Activated CD4-positive, alpha-beta T cell treated with anti-CD3 and anti-CD28 coated beads, Interleukin-2, amount 50 U/mL, for 4 hours (primary cell): ENCODE measurements around the gene ELF3.
"Not testable (repeated sequence)": the region's sequence is repeated elsewhere in the genome, so short reads cannot be mapped to it uniquely, and the experiment has no call there.

Experiments
- DNase-seq, 2 experiments: peaks; one replicate each; pipeline ENCODE4 v3.0.0-alpha.2; 2020

The ELF3 gene

DNA sequence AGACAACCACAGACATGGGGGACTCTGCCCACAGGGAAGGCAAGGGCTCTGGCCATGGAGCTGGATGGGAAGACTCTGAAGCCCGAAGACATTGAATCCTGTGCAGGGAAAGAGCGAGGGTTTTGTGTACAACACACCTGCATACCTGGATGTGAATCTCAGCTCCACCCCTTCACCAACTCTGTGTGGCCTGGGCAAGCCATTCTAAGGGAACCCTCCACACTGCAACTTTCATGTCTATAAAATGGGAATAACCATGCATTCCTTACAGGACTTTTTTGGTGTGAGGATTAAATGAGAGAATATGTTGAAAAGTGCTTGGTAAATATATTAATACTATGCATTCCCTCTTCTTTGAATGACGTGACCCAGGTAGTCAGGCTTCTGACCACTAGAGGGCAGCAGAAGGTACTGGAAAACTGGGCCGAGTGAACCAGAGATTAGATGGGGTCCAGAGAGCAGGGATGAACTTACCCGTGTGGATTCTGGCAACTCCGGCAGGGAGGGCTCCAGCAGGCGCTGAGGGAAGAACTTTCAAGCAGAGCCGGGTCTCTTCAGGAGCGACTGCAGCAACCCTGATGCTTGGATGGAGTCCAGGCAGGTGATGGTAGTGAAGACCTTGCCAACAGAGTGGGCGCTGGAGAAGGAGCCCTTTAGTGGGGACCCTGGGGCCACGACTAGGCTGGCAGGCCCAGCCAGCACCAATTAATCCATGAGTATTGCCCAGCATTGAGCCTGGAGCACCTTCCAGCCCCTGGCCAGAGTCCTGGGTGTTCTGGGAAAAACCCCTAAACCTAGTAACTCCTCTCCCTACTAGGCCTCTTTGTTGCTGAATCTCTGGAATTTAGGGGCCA, 834 bp upstream of the ELF3 start:
- DNase-seq, result peak; percentile 47 to 52

DNA sequence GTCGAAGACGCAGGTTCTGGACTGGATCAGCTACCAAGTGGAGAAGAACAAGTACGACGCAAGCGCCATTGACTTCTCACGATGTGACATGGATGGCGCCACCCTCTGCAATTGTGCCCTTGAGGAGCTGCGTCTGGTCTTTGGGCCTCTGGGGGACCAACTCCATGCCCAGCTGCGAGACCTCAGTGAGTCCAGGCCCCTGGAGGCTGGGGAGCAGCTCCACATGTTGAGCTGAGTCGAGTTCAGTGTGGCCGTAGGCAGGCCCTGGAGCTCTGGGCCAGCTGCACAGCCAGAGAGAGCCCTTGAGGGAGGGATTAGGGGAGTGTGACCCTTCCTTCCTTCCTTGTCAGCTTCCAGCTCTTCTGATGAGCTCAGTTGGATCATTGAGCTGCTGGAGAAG, 1.6 kb downstream of the ELF3 start:
- DNase-seq, result no peak

DNA sequence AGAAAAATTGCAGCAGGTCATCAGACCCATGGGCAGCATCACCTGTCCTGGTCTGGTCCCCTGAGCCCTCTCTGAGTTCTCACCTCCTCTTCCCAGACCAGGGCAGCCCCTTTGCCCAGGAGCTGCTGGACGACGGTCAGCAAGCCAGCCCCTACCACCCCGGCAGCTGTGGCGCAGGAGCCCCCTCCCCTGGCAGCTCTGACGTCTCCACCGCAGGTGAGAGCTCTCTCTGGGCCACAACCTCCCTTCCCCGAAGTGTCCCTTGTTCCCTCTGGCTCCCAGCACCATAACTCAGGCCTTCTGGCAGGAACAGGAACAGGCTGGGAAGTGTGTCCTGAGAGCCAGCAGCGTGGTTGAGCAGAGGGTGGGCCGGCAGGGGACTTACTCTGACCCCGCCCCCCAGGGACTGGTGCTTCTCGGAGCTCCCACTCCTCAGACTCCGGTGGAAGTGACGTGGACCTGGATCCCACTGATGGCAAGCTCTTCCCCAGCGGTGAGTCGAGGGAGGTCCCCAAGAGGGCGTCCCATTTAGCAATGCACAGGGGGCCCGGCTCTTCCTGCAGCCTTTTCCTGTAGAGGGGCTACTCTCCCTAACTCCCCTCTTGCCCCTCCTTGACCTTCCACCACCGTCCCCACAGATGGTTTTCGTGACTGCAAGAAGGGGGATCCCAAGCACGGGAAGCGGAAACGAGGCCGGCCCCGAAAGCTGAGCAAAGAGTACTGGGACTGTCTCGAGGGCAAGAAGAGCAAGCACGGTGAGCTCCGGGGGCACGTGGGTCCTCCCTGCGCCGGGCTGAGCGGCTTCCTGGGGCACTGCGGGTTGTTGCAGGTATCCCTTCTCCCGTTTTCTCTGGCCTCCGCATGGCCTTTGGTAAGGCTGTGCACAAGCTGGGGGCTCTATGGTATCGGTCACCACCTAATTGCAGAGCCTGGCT, 2.4 kb downstream of the ELF3 start:
- no peak for DNase-seq

DNA sequence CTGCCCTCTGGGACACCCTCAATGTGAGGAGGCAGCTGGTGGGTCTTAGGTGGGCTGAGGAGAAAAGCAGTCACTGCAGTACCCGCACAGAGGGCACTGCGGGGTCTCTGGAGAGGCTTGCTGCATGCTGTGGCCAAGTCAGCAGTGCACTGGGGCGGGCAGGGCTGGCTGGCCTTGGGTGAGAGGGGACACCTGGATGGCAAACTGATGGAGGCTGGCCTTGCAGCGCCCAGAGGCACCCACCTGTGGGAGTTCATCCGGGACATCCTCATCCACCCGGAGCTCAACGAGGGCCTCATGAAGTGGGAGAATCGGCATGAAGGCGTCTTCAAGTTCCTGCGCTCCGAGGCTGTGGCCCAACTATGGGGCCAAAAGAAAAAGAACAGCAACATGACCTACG, 3.2 kb downstream of the ELF3 start:
- DNase-seq, result no peak

DNA sequence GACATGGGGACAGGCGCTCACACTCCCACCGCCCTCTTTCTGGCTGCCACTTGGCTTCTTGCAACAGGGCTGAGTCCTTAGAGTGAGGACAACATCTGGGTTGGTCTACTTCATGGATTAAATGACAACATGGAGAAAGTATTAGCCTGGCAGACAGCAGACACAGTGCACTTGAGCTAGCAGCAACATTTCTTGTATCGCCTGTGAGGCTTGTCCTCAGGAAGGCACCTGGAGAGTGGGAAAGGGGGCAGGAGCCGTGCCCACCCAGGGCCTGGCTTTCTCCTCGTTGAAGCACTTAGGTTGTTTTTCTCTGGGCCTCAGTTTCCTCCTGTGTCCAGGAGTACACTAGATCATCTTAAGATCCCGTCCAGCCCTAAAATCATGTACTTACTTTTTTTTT, 3.7 kb downstream of the ELF3 start:
- no peak for DNase-seq

DNA sequence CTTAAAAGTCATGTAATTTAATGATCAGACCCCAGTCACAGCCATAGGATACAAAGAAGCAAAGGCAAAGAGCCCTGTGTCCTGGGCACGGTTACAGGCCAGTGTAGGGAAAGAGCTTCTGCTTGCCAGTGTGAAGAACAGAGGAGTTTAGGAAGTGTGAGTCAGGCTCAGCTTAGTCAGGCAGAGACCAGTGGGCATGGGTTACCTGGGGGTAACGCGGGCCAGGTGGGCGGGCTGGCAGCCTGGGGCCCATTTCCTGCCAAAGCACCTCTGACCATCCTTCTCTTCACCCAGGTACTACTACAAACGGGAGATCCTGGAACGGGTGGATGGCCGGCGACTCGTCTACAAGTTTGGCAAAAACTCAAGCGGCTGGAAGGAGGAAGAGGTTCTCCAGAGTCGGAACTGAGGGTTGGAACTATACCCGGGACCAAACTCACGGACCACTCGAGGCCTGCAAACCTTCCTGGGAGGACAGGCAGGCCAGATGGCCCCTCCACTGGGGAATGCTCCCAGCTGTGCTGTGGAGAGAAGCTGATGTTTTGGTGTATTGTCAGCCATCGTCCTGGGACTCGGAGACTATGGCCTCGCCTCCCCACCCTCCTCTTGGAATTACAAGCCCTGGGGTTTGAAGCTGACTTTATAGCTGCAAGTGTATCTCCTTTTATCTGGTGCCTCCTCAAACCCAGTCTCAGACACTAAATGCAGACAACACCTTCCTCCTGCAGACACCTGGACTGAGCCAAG, 4.7 kb downstream of the ELF3 start:
- DNase-seq, result no peak

DNA sequence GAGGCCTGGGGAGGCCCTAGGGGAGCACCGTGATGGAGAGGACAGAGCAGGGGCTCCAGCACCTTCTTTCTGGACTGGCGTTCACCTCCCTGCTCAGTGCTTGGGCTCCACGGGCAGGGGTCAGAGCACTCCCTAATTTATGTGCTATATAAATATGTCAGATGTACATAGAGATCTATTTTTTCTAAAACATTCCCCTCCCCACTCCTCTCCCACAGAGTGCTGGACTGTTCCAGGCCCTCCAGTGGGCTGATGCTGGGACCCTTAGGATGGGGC, 5.2 kb downstream of the ELF3 start:
- no peak for DNase-seq

DNA sequence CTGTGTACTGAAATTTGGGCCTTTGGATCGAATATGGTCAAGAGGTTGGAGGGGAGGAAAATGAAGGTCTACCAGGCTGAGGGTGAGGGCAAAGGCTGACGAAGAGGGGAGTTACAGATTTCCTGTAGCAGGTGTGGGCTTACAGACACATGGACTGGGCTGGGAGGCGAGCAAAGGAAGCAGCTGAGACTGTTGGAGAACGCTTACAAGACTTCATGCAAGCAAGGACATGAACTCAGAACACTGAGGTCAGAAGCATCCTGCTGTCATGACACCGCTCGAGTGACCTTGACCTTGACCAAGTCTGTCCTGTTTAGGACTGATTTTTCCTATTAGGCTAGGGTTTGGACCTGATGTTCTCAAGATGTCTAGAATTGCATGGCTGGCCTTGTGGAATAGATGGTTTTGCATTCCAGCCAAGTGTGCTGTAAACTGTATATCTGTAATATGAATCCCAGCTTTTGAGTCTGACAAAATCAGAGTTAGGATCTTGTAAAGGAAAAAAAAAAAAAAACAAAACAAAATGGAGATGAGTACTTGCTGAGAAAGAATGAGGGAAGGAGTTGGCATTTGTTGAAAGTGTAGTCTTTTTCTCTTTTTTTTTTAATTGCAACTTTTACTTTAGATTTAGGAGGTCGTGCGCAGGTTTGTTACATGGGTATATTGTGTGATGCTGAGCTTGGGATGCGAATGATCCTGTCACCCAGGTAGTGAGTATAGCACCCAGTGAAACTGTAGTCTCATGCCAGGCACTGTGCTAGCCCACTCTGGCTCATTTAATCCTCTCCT, 5.8 kb downstream of the ELF3 start:
- DNase-seq, result no peak

DNA sequence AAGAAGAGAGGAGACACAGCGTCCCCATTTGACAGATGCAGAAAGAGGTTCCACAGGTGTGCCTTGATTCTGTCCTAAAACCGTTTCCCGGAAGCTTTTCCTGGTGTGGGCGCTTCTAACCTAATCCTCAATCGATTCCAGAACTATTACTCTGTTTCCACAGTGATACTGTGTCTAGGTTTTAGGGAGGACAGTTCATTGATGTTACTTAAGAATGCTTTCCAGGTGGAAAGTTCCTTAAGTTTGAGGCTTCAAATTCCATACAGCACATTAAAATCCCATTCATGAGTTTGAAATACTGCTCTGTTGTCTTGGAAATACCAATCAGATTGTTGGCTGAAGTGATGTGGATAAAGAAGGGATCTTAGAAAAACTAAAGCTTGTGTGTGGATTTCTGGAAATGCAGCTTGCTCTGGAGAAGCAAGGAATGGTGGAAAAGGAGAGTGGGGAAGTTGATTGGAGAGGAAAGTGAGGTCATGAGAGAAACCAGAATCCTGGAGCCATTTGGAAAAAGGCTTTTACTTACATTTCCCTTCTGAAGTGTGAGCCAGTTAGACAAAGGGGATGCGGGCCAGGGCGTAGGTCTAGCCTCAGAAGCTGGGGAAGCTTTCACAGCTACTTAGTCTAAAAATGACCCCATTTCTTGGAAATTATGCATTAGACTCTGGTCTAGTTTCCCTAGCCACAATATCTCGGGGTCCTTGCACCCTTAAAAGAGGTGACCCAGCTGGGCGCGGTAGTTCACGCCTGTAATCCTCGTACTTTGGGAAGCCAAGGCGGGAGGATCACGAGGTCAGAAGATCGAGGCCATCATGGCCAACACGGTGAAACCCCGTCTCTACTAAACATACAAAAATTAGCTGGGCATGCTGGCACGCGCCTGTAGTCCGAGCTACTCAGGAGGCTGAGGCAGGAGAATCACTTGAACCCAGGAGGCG, 6.7 kb downstream of the ELF3 start:
- DNase-seq, result no peak

DNA sequence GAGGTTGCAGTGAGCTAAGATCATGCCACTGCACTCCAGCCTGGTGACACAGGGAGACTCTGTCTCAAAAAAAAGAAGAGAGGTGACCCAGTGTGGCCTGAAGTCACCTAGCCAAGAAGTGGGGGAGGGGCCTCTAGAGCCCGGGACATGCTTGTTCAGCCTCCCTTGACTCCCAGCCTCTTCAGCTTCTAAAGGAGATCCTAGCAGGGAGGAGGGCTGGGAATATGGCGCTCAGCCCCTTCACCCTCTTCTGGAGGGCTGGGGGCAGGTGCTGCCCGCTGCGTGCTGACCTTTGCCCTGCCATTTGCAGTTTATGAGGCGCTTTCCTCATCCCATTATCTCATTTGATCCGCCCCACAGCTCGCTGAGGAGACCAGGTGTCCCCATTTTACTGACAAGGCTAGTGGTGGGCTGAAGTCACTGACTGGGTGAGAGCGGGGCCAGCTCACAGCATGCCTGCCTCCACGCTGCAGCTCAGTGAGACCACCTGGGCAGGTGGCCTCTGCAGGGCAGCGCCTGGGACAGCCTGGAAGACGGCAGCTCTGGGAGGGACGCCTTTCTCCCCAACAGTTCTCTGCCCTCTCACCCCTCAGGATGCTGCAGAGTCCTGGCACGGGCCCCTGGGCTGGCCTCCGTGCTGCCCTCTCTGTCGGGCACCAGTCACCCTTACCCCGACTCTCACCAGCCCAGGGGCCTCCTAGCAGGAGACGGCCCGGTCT, 7.5 kb downstream of the ELF3 start:
- no peak for DNase-seq

DNA sequence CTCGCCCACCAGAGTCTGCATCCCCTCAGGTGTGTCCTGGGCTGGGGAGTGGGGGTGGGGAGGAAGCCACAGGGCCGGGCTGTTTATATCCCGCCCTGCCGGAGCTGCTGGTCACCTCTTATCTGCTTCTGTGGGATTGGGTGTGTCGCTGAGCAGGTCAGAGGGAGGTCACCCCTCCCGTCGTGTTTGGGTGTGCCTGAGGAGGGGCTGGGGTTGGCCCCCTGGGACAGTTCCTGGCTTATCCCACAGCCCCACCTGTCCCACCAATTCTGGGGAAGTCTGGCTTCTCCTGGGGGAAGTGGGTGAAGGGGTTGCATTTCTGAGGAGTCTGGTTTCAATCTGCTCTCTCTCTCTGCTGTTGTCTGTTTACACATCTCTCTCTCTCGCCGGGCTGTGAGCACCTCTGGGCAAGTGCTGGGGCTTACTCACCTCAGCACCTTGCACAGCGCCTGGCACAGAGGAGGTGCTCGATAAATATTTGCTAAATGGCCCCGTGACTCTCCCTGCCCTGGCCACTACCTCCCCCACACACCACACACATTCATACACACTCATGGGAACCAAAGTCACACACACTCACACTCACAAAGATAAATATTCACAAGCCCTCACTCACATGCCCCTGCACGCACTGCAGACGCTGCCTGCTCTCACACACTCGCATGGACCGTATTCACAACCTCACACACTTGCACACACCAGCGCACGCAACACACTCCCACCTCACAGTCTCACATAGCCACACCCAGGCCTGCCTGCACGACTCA, 8.3 kb downstream of the ELF3 start:
- DNase-seq, result no peak

DNA sequence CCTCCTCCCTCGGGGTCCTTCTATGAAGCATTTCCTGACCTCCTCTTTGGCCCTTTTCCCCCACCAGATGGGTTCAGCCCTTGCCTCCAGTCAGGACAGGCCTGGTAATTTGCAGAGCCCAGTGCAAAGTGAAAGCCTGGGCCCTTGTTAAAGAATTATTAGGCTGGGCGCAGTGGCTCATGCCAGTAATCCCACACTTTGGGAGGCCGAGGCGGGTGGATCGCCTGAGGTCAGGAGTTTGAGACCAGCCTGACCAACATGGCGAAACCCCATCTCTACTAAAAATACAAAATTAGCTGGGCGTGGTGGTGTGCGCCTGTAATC, 8.8 kb downstream of the ELF3 start:
- DNase-seq, result not testable (repeated sequence)

DNA sequence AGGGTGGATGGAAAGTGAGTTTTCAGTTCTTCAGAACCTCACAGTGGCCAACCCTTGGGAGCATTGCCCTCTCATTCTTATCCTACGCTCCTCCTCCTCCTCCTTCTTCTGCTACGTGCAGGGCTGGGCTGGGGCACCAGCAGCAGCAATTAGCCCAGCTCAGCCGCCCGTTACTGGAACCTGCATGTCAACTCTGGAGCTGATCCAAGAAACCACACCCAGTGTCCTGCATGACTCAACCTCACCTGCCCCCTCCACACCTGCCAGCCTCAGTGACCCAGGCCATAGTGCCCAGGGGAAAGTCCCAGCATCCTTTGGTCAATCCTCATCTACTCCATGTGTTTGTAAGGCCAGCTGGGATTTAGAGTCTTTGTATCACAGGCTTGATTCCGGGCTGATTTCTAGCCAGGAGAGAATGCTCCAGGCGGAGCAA, 12.6 kb downstream of the ELF3 start:
- no peak for DNase-seq

DNA sequence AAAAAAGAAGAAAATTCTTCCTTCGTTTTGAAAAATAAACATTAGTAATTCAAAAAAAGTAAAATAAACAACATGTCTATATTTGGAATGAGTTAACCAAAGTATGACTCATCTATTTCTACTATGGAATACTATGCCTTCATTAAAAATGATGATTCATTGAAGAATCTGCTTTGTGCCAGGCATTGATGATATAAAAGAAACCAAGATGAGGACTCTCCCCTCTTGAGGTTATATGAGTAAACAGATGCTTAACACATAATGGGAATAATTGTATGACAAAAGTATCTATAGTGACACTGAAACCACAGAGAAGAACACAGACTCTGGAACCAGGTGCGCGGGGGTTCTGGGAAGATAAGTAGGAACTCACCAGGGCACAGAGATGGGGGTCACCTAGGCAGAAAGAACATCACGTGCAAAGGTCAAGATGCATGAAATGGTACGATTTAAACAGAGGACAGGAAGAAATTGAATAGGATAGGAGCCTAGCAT, 18.8 kb downstream of the ELF3 start:
- DNase-seq, result no peak

DNA sequence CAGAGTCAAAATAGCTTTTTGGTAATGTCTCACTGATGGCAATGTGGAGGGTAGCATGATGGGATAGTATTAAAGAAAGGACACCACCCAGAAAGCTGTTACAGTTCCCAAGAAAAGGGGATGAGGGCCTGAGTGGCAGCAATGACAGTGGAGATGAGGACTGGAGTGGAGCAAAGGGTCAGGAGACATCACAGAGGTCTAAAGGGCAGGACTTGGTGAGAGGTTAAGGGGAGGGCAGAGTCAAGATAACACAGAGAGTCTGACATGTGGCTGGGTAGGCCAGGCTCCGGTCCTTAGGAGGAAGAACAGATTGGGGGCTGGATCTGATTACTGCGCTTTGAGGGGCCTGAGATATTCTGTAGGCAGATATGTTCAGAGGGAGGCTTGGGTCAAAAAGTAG, 19.3 kb downstream of the ELF3 start:
- no peak for DNase-seq

DNA sequence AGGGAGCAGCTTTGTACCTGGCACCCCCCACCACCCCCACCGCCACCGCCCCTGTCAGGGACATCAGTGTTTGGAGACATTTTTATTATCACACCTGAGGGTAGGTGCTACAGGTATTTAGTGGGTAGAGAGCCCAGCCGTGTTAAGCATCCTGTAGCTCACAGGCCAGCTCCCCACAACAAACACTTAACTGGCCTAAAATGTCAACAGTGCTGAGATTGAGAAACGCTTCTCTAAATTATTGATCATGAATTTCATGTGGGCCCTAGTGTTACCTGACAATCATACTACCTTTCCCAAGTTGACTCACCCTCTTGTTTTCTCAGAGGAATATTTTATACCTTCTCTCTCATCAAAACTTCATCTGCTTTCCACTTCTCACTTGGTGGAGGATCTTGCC, 21.4 kb downstream of the ELF3 start:
- DNase-seq, result no peak

DNA sequence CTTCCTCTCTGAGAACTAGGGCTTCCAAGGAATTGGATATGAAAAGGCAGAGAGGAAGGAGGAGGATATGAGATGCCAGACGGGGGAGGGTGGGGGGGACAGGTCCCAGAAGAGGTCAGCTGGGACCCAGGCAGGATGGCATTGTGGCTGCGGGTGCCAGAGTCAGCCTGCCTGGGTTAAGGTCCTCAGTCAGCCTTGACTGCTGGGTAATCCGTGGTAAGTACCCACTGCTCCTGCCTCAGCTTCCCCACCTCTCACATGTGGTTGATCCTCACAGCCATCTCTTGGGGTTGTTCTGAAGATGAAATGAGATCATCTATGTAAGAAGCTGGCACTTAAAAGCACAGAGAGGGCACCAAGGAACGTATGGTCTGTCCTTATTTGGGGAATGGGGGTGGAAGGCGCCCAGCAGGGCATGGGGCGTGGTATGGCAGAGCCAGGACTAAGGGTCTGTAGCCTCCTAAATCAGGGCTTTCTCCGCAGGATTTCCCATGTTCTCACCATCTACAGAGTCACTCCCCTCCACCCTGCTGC, 23.8 kb downstream of the ELF3 start:
- DNase-seq, result no peak

DNA sequence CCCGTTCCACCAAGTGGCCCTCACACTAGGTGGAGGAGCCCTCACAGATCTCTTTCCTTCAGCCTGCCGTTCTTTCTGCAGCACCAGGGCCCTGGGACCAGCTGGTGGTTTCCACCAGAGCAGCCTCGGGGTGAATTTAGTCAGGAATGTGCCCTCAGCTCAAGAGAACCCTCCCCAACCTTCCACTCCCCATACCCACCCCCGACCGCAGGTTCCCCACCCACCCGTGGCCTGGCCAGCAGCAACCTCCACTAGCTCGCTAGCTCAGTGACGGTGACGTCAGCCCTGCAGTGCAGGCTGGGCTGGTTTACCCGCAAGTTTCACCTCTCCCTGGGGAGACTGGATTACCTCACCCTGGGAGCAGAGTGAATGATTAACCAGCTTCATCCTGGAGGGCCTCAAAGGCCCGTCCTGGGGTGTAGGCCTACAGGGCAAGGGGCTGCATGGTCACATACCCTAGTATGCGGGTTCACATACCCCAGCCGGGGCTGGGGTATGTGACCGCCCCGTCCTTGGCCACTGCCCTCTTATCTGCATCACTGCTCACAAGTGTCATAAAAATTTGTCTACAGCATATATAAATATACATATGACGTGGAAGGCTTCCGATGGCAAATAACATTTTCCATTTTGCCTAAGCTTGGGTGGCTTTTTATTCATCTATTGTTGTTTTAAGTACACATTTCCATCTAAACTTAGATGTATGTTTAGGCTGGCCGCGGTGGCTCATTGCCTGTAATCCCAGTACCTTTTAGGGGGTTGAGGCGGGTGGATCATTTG, 24.5 kb downstream of the ELF3 start:
- DNase-seq, result no peak
